ENCODE data around the gene PCSK2. TPM values are rescaled to one million over a fixed set of nuclear protein-coding genes. Genes with fewer than 3 reads are reported as not detected.

The PCSK2 gene
- total and polyA plus RNA-seq, 2 of the 8 experiments (the other 6 are each of a cell fraction or from before 2014, with no cell fraction given): 1.9 to 4.2 TPM

GRCh38 chr20:17488916-17489600 lies 262.2 kb downstream of the PCSK2 start:
- Histone ChIP-seq H3K14ac (ENCODE audit: insufficient read length) (no peak overlapping the region), H3K23ac (ENCODE audit: insufficient read length) (no peak overlapping the region), H3K23me2 (ENCODE audit: low read depth, low read length) (no peaks in the 10 kb centered on the region), H3K9me3 (ENCODE audit: insufficient read depth in 2 of 2, low read depth in 1 of 2, low read length in 1 of 2) (no peaks in the 10 kb centered on the region), H3K4me1 (replicated peaks in 1 of 4; ENCODE audit: control insufficient read depth in 3 of 4, insufficient read depth in 4 of 4, low read length in 3 of 4) (no peaks in the 10 kb centered on the region), H2BK15ac (ENCODE audit: low read length) (no peak overlapping the region), H3K56ac (replicated peaks; ENCODE audit: insufficient read length, low read depth, low read length) (no peak overlapping the region), H2BK20ac (ENCODE audit: low read length) (no peak overlapping the region), H3K27me3 (replicated peaks in 1 of 4; ENCODE audit: control insufficient read depth in 3 of 4, extremely low read depth in 1 of 4, insufficient read depth in 3 of 4, low read length in 3 of 4) (no peaks in the 10 kb centered on the region), H3K18ac (ENCODE audit: extremely low read depth, low read length) (no peak overlapping the region), H3K27ac (ENCODE audit: low read depth, low read length) (no peak overlapping the region), H2BK5ac (ENCODE audit: low read depth, low read length) (no peak overlapping the region), H3K4ac (replicated peaks; ENCODE audit: insufficient read length, low read depth, low read length) (no peak overlapping the region), H2AFZ (ENCODE audit: low read length) (no peak overlapping the region), H3K4me3 (ENCODE audit: extremely low read depth in 1 of 4, insufficient read depth in 2 of 4, low read depth in 3 of 4, low read length in 4 of 4) (no peak overlapping the region), H4K8ac (ENCODE audit: extremely low read depth, insufficient read depth, low read length) (no peak overlapping the region), H3K79me1 (ENCODE audit: low read depth, low read length) (no peaks in the 10 kb centered on the region), H4K20me1 (replicated peaks in 1 of 2; ENCODE audit: control insufficient read depth in 1 of 2, insufficient read depth in 2 of 2, low read length in 2 of 2) (no peaks in the 10 kb centered on the region), H4K91ac (replicated peaks; ENCODE audit: insufficient read length, low read length) (no peak overlapping the region), H3K79me2 (ENCODE audit: control insufficient read depth in 1 of 2, insufficient read depth in 2 of 2, low read length in 2 of 2) (no peaks in the 10 kb centered on the region), H2BK12ac (ENCODE audit: low read depth, low read length) (no peak overlapping the region), H3K9ac (replicated peaks in 1 of 4; ENCODE audit: extremely low read depth in 1 of 4, low read depth in 3 of 4, low read length in 3 of 4) (no peak overlapping the region), H4K5ac (ENCODE audit: insufficient read length, low read depth, low read length) (no peak overlapping the region), H2AK5ac (ENCODE audit: low read depth, low read length) (no peak overlapping the region), H3K4me2 (ENCODE audit: insufficient read depth in 1 of 2, low read depth in 2 of 2, low read length in 2 of 2) (no peak overlapping the region), H2BK120ac (replicated peaks; ENCODE audit: low read depth, low read length) (no peak overlapping the region), H3K36me3 (ENCODE audit: control insufficient read depth in 2 of 4, insufficient read depth in 4 of 4, low read length in 3 of 4) (no peaks in the 10 kb centered on the region)
- WGBS, 2 experiments (ENCODE audit: extremely low coverage in 1 of 2, insufficient coverage in 1 of 2, insufficient read length in 1 of 2, insufficient replicate concordance in 2 of 2, low coverage in 1 of 2, low lambda C conversion rate in 2 of 2, missing lambda C conversion rate in 1 of 2): 75% methylated on average over 9 of the region's 9 CpGs; no CpG with 5 or more reads in 1 of the 2 experiments
- no peak for DNase-seq (ENCODE audit: low read depth in 1 of 2, low spot score in 2 of 2)
- ChIA-PET CTCF (ENCODE audit: partially characterized antibody) (interaction anchor here (0.6 to 2.9 kb wide), 4 partner anchors 15 to 128 kb away, joined by 3 to 13 read pairs (median 3); no protein-coding TSS in a partner anchor), POLR2A (ENCODE audit: partially characterized antibody) (no interaction called here)
- FAIRE-seq: no peak
- no peak for TF ChIP-seq BACH1 (IDR thresholded peaks at IDR 0.05; ENCODE audit: low read length)
- TF ChIP-seq SIX5 (IDR thresholded peaks at IDR 0.05; ENCODE audit: low read depth, low read length): no peak
- TF ChIP-seq E2F6 (IDR thresholded peaks at IDR 0.05): no peak
- TF ChIP-seq HDAC6 (IDR thresholded peaks at IDR 0.05; ENCODE audit: low read depth, low read length): no peak
- no peak for TF ChIP-seq SIN3A (conservative IDR thresholded peaks at IDR 0.05 in 1 of 2, IDR thresholded peaks at IDR 0.05 in 1 of 2; ENCODE audit: low read depth in 1 of 2, low read length in 2 of 2)
- TF ChIP-seq POLR2AphosphoS5 (IDR thresholded peaks at IDR 0.05; ENCODE audit: low read depth, low read length): no peak
- no peak for TF ChIP-seq EGR1 (IDR thresholded peaks at IDR 0.05; ENCODE audit: borderline replicate concordance, low read depth, low read length)

Data from H1 (cell line).